C4-2B (cell line): ENCODE data around the gene CTSF.

Source experiments
- ZFX ChIP-seq: fragments of 450-650 bp; IDR thresholded peaks from 2 replicates; pipeline ENCODE4 v1.6.1; 2017
- TF ChIP-seq, protein P1 (sequence below): fragments of 450-650 bp; conservative IDR thresholded peaks from 2 replicates; pipeline ENCODE4 v1.5.1; 2017; ENCODE audit warnings: mild to moderate bottlenecking

- TF ChIP-seq, protein P1, sequence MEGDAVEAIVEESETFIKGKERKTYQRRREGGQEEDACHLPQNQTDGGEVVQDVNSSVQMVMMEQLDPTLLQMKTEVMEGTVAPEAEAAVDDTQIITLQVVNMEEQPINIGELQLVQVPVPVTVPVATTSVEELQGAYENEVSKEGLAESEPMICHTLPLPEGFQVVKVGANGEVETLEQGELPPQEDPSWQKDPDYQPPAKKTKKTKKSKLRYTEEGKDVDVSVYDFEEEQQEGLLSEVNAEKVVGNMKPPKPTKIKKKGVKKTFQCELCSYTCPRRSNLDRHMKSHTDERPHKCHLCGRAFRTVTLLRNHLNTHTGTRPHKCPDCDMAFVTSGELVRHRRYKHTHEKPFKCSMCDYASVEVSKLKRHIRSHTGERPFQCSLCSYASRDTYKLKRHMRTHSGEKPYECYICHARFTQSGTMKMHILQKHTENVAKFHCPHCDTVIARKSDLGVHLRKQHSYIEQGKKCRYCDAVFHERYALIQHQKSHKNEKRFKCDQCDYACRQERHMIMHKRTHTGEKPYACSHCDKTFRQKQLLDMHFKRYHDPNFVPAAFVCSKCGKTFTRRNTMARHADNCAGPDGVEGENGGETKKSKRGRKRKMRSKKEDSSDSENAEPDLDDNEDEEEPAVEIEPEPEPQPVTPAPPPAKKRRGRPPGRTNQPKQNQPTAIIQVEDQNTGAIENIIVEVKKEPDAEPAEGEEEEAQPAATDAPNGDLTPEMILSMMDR = no peak
- no peak for TF ChIP-seq ZFX
Measured at GRCh38 chr11:66604155-66604554, 35.7 kb upstream of the CTSF start.
